Left lobe of liver (tissue), 2 donors: ENCODE data around the gene ARL6IP4. TPM values are rescaled to one million over a fixed set of nuclear protein-coding genes. Genes with fewer than 3 reads are reported as not detected.

Source experiments
- ATAC-seq: fragments of 200-7000 bp; cut with Tn5 transposase; one replicate; pipeline ENCODE4 v1.9.1; 2020; ENCODE audit warnings: mild to moderate bottlenecking, moderate library complexity
- DNase-seq: peaks from one replicate; pipeline ENCODE4 v3.0.0-alpha.2; 2020; ENCODE audit warnings: low spot score
- total RNA-seq: library from RNA; stranded (reverse); gene quantifications from one replicate; pipeline ENCODE4 v1.2.1, GENCODE V29; 2021
- donor health status: DM: no; HTN: no; CAD: no; lungs with moderate emphysema.
- donor health status: DM: no; HTN: yes; CAD: no.

Gene ARL6IP4
- total RNA-seq, 1 donor from 2014 or later = 122 TPM

DNA sequence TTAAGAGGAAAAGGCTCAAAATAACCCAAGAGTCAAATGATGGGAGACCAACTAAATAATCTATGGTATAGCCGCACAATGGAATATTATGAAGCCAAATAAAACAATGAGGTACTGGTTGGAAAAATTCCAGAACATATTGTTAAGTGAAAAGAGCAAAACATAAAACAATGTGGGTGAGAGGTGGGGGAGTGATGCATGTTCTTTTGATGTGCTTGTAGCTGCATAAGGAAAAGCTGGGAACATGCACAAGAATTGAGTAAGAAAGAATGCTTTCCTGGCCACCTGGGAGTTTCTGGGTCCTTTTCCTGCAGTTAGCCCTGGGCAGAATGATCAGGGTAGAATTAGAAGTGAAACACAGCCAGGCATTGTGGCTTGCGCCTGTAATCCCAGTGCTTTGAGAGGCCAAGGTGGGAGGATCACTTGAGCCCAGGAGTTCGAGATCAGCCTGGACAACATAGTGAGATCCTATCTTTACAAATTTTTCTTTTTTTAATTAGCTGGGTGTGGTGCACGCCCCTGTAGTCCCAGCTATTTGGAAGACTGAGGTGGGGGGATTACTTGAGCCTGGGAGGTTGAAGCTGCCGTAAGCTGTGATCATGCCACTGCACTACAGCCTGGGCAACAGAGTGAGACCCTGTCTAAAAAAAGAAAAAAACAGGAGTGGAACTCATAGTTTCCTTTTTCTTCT lies 22.1 kb upstream of the ARL6IP4 start:
- ATAC-seq = no peak
- no peak for DNase-seq

DNA sequence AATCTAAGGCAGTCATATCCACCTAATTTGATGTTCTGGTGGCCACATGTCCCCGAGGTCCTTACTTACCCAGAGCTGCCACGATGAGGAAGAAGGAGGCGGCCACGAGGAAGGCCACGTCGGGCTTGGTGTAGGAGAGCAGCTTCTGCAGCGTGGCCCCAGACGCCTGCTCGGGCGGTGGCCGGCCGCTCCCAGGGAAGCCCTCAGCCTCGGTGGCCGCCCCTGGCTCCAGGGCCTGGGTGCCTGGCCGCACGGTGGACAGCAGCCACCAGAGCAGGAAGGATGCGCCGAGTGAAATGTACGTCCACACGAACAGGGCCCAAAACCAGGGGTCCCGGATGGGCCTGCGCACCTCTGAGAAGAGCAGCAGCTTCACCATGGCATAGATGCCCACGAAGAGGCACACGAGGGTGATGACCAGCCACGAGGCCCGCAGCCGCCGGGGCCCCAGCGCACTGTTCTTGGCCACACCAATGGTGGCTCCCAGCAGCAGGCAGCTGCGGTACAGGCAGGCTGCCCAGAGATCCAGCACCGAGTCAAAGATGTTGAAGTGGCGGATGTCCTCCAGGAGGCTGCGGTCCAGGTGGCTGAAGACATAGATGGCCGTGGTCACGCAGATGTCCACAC lies 20.8 kb upstream of the ARL6IP4 start:
- no peak for DNase-seq
- ATAC-seq = no peak

DNA sequence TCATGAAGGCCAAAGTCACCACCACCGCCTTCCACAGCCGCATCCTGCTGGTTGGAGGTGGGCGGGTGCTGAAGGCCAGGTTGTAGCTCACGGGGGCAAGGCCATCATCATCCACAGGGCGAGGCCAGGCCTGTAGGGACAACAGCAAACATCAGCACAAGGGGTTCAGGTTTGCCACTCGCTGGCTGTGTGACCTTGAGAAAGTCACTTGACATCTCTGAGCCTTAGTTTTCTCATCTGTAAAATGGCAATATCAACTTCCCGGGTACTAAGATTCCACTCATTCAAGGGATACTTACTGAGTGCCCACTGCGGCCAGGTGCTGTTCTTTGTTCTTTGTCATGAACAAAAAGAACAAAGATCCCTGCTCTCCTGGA lies 20.3 kb upstream of the ARL6IP4 start:
- DNase-seq = no peak
- no peak for ATAC-seq

DNA sequence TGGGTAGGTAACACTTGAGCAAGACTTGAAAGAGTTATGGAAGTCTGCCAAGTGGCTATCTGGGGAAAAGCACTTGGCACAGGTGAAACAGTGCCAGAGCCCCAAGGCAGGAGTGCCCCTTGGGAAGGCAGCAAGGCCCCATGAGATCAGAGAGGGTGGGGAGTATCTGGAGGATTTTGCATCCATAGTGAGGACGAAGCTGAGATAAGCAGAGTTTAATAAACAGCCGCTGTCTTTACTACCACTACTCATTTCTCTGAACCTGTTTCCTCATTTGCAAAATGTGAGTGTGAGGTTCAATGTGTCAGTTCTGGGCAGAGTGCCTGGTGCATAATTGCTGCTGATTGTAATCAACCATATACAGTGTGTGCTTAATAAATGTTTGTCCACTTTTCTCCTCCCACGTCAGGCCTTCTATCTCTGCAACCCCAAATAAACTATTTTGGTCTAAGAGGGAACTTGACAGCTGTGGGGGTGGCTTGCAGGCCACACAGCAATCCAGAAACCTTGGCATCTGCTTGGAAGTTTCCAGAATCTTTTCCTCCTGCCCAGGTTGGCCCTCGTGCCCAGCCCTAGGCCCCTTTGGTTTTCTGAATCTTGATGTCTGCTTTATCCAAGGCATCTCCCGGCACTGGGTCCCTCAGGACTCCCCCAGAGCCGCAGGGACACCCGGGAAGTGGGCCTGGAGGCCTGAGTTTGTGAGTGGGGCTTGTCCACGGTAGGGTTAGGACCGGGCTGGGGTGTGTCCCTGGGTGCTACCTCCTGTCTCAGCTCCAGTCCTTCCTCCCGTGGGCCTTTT lies 18.8 kb upstream of the ARL6IP4 start:
- DNase-seq = no peak
- no peak for ATAC-seq

DNA sequence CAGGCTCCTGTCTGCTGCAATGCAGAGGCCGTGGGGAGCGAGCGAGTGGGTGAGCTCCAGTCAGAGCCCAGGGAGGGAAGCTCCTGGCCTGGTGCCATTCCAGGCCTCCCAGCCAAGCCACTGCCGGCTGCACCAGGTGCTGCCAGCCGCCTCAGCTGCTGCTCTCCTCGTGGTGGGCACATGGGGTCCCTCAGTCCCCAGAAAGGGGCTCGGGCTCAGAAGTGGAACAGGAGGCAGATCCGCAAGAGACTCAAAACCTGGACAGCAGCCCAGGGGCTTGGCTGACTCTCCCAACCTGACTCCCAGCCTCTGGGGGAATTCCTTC lies 16.6 kb upstream of the ARL6IP4 start:
- DNase-seq = no peak

DNA sequence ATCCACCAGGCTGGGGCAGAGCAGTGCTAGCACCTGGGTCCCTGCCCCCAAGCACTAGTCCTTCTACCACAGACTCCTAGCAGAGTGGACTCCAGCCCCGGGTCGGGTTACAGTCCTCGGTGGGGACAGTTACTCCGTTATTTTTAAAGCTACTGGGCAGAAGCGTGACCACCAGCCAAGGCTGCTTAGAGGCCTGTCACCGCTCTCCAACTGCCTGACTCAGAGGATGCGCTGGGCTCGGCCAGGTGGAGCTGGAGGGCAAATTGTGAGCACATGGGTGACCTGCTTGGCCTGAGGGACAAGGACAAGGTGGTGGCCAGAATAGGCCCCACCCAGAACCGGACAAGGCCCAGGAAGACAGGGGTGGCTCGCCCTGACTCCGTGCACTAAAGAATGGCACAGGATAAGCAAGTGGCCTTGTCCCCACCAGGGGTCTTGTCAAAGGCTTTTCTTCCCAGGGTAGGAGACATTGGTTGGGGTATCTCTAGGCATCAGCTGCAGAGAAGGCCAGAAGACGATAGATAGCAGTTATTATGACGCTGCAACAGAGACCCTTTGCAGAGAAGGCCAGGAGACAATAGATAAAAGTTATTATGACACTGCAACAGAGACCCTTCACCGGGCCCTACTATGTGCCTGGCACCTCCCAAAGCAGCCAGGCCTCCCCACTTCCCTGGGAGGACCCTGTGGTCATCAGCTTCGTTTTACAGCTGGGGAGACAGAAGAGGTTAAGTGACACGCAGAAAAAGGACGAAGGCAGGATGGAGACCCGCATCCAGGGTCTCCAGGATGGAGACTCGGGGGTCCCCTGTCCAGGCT lies 15.8 kb upstream of the ARL6IP4 start:
- DNase-seq = no peak
- no peak for ATAC-seq

More for the DNA sequence above, 16.6 kb upstream of the ARL6IP4 start:
- peak; percentile 11 for ATAC-seq

DNA sequence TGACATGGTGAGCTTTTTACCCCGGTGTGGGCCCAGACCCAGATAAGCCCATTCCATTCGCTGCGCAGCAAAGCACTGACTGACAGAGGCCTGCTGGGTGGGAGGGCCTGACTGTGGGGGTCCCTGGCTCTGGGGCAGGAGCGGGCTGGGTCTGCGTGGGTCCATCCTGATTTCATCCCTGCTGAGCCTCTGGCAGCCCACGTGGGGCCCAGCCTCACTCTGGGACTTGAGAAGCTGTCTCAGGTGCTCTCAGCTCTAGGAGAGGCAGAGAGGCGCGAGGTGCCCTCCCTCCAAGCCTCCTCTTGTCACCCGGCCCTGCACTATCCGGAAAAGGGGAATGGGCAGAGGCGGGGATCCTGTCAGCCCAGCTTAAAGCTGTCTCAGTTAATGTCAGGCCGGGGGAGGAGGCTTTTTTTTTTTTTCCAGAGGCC lies 15.1 kb upstream of the ARL6IP4 start:
- no peak for DNase-seq
- ATAC-seq = no peak

DNA sequence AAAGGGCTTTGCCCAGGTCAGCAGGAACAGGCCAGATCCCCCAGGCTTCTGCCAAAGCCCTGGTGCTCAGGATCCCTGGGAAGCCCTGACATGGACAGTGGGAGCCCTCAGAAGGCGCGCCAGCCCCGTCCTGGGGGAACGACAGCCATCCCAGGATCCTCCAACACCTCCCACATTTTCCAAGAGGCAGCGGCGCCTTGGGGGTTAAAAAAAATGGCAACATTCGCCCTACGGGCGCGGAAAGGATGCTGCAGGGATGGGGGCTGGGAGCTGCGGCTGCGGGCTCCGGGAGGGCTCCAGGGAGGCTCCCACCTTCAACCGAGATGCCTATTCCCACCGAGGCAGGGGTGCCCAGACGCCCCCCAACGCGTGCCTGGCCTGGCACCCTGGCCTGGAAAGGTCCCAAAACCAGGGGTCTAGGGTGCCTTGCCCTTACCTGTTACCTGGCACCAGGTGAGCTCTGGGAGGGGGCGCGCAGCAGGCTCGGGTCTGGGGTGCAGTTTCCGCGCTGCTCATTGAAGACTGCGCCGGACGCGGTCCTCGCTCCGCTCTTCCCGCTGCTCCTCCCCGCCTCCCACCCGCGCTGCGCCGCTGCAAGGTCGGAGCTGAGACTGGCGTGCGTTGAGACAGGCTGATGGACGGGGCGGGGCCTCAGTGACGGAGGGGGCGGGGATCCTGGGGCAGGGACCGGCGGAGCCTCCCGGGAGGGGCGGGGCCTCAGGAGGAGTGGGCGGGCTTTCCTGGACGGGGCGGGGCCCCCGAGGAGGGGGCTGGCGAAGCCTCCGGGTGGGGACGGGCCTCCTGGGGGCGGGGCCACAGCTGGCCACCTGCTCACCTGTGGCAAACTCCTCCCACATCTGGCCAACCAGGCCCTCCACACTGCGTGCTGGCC lies 14.4 kb upstream of the ARL6IP4 start, which contains the start of gene ABCB9:
TSS of gene ABCB9 (minus strand) at position 613 of the 892 bp plus-strand sequence. CDS start 6,228 bp downstream, outside the sequence.
- DNase-seq (peak; percentile 91), ATAC-seq (peak; percentile 95)

DNA sequence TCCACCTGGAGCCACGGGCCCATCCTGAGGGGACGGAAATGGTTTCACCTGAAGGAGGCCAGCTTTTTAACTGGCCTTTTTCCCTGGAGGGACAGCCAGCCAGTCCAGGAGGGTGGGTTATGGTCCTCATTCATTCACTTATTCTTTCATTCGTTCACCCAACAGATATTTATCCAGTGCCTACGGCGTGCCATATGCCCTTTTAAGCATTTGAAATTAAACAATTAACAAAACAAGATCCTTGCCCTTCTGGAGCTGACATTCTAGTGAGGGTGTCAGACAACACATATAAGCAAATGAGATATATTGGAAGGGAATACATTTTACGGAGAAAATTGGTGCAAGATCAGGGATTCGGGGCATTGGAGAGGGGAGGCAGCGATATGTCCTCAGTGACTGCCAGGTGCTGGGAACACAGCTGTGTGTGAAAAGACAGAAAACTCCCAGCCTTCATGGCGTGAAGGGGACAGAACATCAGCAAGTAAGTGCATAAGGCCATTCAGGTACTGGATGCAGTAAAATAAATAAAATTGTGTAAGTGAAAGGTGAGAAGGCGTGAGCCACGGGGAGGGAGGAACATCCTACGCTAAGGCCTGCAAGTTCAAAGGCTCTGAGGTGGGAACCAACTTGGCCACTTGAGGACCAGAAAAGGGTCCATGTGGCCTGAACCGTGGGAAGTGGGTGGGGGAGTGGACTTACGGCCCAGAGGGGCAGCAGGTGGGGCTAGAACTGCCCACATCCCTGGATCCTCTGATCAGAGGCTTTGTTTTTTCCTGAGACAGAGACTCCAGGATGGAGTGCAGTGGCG lies 13.5 kb upstream of the ARL6IP4 start:
- no peak for DNase-seq
- no peak for ATAC-seq

DNA sequence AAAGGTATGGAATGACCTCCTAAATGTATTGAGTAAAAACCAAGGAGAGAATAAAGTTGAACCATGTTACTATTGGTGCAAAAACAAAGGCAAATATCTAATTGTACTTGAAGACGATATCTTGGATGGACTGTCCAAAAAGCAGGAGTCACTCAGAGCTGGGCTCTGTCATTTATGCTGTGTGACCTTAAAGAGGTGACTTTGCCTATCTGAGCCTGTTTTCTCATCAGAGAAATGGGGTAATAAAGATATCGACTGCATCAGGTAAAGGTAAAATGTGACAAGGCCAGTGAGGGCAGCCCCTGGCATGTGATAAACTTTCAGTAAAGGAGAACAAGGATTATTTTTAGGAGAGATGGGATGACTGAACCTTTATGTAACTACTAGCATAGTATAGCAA lies 12.4 kb upstream of the ARL6IP4 start:
- DNase-seq (no peak), ATAC-seq (no peak)

DNA sequence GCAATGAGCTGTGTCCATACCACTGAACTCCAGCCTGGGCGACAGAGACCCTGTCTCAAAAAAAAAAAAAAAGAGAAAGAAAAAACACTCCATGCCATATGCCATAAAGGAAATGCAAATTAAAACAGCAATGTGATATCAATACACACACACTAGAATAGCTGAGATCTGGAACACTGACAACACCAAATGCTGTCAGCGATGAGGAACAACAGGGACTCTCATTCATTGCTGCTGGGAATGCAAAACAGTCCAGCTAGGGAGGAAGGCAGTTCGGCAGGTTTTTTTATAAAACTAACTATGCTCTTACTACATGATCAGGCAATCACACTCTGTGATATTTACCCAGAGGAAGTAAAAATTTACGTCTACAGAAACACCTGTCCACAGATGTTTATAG lies 10.8 kb upstream of the ARL6IP4 start:
- no peak for DNase-seq
- ATAC-seq = no peak

DNA sequence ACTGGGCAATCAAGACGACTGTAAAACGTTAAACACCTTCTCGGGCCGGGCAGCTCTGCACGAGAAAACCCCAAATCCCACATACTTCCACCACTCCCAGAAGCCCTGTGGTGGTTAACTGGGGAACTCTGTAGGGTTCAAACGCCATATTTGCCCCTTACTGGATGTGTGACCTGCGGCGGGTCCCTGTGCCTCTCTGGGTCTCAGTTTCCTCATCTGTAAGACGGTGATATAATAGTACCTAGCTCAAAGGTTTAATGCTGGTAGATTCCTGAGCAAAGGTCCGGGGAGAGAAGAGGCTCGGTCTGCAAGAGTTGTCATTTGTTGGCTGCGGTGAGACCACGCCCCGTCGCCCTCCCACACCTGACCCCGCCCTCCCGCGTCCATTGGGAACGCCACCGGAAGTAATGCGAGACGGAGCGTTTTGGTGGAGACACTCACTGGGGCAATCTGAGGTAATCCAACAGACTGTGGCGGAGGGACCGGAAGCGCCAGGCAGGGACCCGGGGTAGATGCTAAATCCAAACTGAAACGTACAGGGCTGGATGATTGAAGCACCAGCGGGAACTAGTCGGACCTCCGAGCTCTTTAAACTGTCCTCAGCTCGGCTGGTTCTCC lies 6.1 kb upstream of the ARL6IP4 start:
- ATAC-seq (peak; percentile 89), DNase-seq (peak; percentile 99)

DNA sequence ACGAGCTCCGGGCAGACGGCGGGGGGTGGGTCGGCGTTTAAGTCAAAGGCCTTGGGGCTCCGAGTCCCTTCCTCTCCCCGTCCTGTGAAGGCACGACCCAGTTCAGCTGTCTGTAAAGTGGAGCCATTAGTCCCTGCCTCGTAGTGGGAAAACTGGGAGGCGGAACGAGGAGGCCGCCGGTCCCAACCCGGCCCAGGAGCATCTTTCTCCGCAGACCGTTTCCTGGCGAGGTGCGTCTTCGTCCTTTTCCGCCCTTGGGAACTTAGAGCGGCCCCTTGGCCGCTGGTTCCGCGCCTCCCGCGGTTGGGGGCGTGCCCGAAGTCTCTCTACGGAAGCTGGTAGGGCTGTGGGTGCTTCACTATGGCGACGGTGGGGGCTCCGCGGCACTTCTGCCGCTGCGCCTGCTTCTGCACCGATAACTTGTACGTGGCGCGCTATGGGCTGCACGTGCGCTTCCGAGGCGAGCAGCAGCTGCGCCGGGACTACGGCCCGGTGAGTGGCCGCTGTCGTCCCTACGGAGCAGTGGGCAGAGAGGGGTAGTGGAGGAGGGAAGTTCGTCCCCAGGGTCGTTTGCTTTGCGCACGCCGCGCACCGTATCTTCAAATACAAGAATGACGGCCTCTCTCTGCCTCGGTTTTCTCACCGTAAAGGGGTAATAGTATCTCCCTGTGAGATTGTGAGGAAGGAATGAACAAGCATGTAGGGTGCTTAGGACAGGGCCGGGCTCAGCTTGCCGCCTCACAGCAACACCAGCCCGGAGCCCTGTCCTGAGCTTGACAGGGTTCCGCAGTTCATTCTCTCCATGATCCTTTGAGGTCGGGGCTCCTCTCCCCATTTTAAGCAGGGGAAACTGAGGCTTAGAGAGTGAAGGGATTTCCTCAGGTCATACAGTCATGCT lies 5.3 kb upstream of the ARL6IP4 start, which contains the start of gene OGFOD2:
TSS of gene OGFOD2 (plus strand) at position 353 of the 898 bp plus-strand sequence. CDS start at position 361, 8 bp downstream.
- ATAC-seq (peak; percentile 82), DNase-seq (peak; percentile 93)

DNA sequence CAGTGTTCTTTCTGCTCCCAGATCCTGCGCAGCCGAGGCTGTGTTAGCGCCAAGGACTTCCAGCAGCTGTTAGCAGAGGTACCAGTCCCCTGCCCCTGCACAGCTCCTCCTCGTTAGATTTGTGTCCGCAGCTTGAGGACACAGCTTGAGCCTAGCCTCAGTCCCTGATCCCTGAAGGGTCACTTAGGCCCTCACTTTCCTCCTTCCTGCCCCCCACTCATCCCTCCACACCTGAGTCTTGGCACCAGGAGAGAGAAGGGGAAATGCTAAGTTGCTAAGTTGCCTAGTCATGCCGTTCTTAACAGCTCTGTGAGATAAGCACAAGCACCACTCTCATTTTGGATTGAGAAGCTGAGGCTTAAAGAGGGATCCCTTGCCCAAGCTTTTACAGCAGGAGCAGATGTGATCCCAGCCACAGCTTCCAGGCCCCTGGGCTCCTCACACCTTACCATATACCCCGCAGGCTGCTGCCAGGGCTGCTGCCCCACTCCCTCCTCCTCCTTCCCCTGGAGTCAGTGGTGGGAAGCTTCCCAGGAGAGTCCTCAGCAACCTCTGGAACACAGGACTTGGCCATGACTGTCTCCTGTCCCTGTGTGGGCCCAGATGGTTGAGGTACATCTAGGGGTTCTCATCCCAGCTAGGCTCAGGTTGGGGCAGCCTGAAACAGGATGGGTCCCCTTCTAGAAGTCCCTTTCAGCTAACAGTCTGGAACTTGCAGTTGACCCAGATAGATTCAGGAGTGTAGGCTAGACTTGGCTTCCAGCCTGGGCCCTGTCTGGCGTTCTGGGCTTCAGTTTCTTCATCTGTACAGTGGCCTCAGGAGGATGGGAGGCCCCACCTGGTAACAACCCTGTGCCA lies 4.5 kb upstream of the ARL6IP4 start:
- ATAC-seq (no peak), DNase-seq (no peak)

DNA sequence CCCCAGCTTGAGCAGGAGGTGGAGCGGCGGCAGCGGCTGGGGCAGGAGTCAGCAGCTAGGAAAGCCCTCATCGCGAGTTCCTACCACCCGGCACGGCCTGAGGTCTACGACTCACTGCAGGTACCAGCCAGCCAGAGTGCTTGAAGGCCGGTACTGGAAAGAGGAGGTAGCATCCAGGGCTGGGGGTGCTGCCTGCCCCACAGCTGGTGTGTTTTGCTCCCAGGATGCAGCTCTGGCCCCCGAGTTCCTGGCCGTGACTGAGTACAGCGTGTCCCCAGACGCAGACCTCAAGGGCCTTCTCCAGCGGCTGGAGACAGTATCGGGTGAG lies 3.9 kb upstream of the ARL6IP4 start:
- DNase-seq (no peak), ATAC-seq (no peak)

DNA sequence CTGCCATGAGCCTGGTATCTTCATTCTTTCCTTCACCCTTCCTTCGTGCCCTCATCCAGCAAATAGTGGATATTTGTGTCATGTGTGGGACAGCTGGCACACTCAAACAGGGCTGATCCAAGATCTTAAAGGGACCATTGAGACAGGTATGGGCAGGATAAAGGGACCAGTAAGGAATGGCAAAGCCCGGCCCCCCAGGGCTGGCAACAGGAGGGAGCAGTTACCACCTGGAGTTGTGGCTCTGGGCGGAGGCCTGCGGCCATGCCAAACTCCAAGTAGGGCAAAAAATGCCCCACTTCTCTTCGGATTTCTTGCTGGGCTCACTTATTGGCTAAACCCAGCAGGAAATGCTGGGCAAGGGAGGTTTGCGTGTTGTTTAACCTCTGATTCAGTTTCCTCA lies 3.3 kb upstream of the ARL6IP4 start:
- ATAC-seq (no peak), DNase-seq (no peak)
